WTC11 (cell line): ENCODE data around the gene TSPAN9. TPM values are rescaled to one million over a fixed set of nuclear protein-coding genes. Genes with fewer than 3 reads are reported as not detected.

Source experiments
- ATAC-seq: fragments of 200-7000 bp; cut with Tn5 transposase; 2 replicates; pipeline ENCODE4 v1.10.0; 2021; ENCODE audit warnings: mild to moderate bottlenecking, moderate library complexity
- CTCF ChIA-PET: fragments of 300-600 bp; sonication (Branson Sonifier 250); formaldehyde crosslinking; loops from one replicate; lab custom pipeline; 2021; ENCODE audit warnings: antibody characterized with exemption; lab: Charles Lee
- POLR2A ChIA-PET: fragments of 350-600 bp; sonication (Branson Sonifier 250); formaldehyde crosslinking; loops from one replicate; lab custom pipeline; 2021; ENCODE audit warnings: antibody characterized with exemption; lab: Charles Lee
- DNase-seq: peaks from one replicate; pipeline ENCODE4 v3.0.0; 2021; ENCODE audit warnings: low spot score
- H3K27ac Mint-ChIP-seq: 2 replicates; pipeline ENCODE4 v1.8.0; 2021; ENCODE audit warnings: mixed read lengths
- H3K27me3 Mint-ChIP-seq: 2 replicates; pipeline ENCODE4 v1.8.0; 2021; ENCODE audit warnings: low read depth, mild to moderate bottlenecking, moderate library complexity, mixed read lengths
- H3K36me3 Mint-ChIP-seq: 2 replicates; pipeline ENCODE4 v1.8.0; 2021; ENCODE audit warnings: mixed read lengths
- H3K4me1 Mint-ChIP-seq: 2 replicates; pipeline ENCODE4 v1.8.0; 2022; ENCODE audit warnings: mixed read lengths
- H3K4me3 Mint-ChIP-seq: 2 replicates; pipeline ENCODE4 v1.8.0; 2021; ENCODE audit warnings: mild to moderate bottlenecking, moderate library complexity, mixed read lengths
- H3K9me3 Mint-ChIP-seq: 2 replicates; pipeline ENCODE4 v1.8.0; 2021; ENCODE audit warnings: mixed read lengths
- CDX4 ChIP-seq: fragments of 250-450 bp; sonication (Bioruptor Pico); IDR thresholded peaks from 2 replicates; pipeline ENCODE4 v1.9.0; 2021; ENCODE audit warnings: moderate library complexity, mild to moderate bottlenecking, inconsistent platforms, borderline replicate concordance
- ELF4 ChIP-seq: sonication (generic); formaldehyde crosslinking; IDR thresholded peaks from 2 replicates; pipeline ENCODE4 v1.8.1; 2022; ENCODE audit warnings: low read depth, mild to moderate bottlenecking, moderate library complexity, missing genetic modification reagents
- EMX1 ChIP-seq: fragments of 250-450 bp; sonication (Bioruptor Pico); IDR thresholded peaks from 2 replicates; pipeline ENCODE4 v1.8.0; 2021; ENCODE audit warnings: mild to moderate bottlenecking
- GTF2I ChIP-seq: fragments of 250-450 bp; sonication (Bioruptor Pico); conservative IDR thresholded peaks from 2 replicates; pipeline ENCODE4 v1.4.0; 2021; ENCODE audit warnings: mild to moderate bottlenecking
- MLX ChIP-seq: sonication (generic); formaldehyde crosslinking; IDR thresholded peaks from 2 replicates; pipeline ENCODE4 v1.8.1; 2023; ENCODE audit warnings: mild to moderate bottlenecking, missing genetic modification reagents, moderate library complexity
- MYBL2 ChIP-seq: sonication (generic); formaldehyde crosslinking; IDR thresholded peaks from 2 replicates; pipeline ENCODE4 v1.8.1; 2023; ENCODE audit warnings: mild to moderate bottlenecking, moderate library complexity, missing genetic modification reagents
- NR1H2 ChIP-seq: sonication (generic); formaldehyde crosslinking; IDR thresholded peaks from 2 replicates; pipeline ENCODE4 v1.9.0; 2021; ENCODE audit warnings: mild to moderate bottlenecking, moderate library complexity, missing genetic modification reagents
- PREB ChIP-seq: sonication (generic); formaldehyde crosslinking; IDR thresholded peaks from 2 replicates; pipeline ENCODE4 v1.8.1; 2022; ENCODE audit warnings: mild to moderate bottlenecking, missing genetic modification reagents, moderate library complexity, borderline replicate concordance
- SMAD3 ChIP-seq: sonication (generic); formaldehyde crosslinking; IDR thresholded peaks from 2 replicates; pipeline ENCODE4 v1.8.0; 2022; ENCODE audit warnings: missing genetic modification reagents, mild to moderate bottlenecking, borderline replicate concordance
- SOX15 ChIP-seq: fragments of 250-450 bp; sonication (Bioruptor Pico); IDR thresholded peaks from 2 replicates; pipeline ENCODE4 v1.9.0; 2021; ENCODE audit warnings: mild to moderate bottlenecking
- TEAD4 ChIP-seq: sonication (generic); formaldehyde crosslinking; IDR thresholded peaks from 2 replicates; pipeline ENCODE4 v1.8.0; 2022; ENCODE audit warnings: mild to moderate bottlenecking, missing genetic modification reagents
- ZBTB21 ChIP-seq: sonication (generic); formaldehyde crosslinking; IDR thresholded peaks from 2 replicates; pipeline ENCODE4 v1.8.1; 2023; ENCODE audit warnings: mild to moderate bottlenecking, missing genetic modification reagents, borderline replicate concordance
- ZBTB43 ChIP-seq: sonication (generic); formaldehyde crosslinking; IDR thresholded peaks from 2 replicates; pipeline ENCODE4 v1.8.1; 2023; ENCODE audit warnings: mild to moderate bottlenecking, missing genetic modification reagents
- ZNF219 ChIP-seq: sonication (generic); formaldehyde crosslinking; IDR thresholded peaks from 2 replicates; pipeline ENCODE4 v1.8.0; 2023; ENCODE audit warnings: missing genetic modification reagents, mild to moderate bottlenecking, borderline replicate concordance
- ZNF263 ChIP-seq: sonication (generic); formaldehyde crosslinking; IDR thresholded peaks from 2 replicates; pipeline ENCODE4 v1.8.1; 2022; ENCODE audit warnings: low read depth, mild to moderate bottlenecking, moderate library complexity, missing genetic modification reagents
- ZNF512 ChIP-seq: sonication (generic); formaldehyde crosslinking; IDR thresholded peaks from 2 replicates; pipeline ENCODE4 v1.8.1; 2022; ENCODE audit warnings: missing genetic modification reagents, borderline replicate concordance
- ZNF532 ChIP-seq: fragments of 250-450 bp; sonication (Bioruptor Pico); IDR thresholded peaks from 2 replicates; pipeline ENCODE4 v1.9.0; 2021; ENCODE audit warnings: mild to moderate bottlenecking, borderline replicate concordance
- ZSCAN18 ChIP-seq: fragments of 250-450 bp; sonication (Bioruptor Pico); IDR thresholded peaks from 2 replicates; pipeline ENCODE4 v2.1.2; 2022; ENCODE audit warnings: mild to moderate bottlenecking, moderate library complexity
- total RNA-seq: library from RNA; stranded (reverse); gene quantifications from 3 replicates; pipeline ENCODE4 v1.2.3, GENCODE V29; 2021

The TSPAN9 gene
- total RNA-seq, 1 experiment from 2014 or later, result 27.6 TPM

GRCh38 chr12:3304436-3305165 lies 227.4 kb downstream of the TSPAN9 start:
- DNase-seq, result no peak
- Mint-ChIP-seq H3K4me1 (peaks cover 11% of the 10 kb centered on the region), H3K36me3 (no peaks in the 10 kb centered on the region), H3K27me3 (no peaks in the 10 kb centered on the region; the same call in 1 of the 2 replicates), H3K27ac (no peak overlapping the region), H3K9me3 (no peaks in the 10 kb centered on the region), H3K4me3 (no peak overlapping the region)
- ATAC-seq, result no peak
- CTCF ChIA-PET, result interaction anchor here (0.6 to 2.0 kb wide), 34 partner anchors 10 to 504 kb away, joined by 3 to 56 read pairs (median 4); partner anchors contain the start of genes CRACR2A and PRMT8
- TF ChIP-seq ELF4 (CRISPR knock-in tag) (no peak), MLX (CRISPR knock-in tag) (no peak), ZSCAN18 (CRISPR knock-in tag) (no peak), CDX4 (CRISPR knock-in tag) (no peak), ZNF219 (CRISPR knock-in tag) (no peak), ZNF512 (no peak), MYBL2 (CRISPR knock-in tag) (no peak), ZBTB21 (no peak), NR1H2 (CRISPR knock-in tag) (no peak), PREB (CRISPR knock-in tag) (no peak)
- POLR2A ChIA-PET, result no interaction called here

GRCh38 chr12:3305464-3305863 lies 228.3 kb downstream of the TSPAN9 start:
- no peaks in the 10 kb centered on the region; the same call in 1 of the 2 replicates for H3K27me3 Mint-ChIP-seq
- POLR2A ChIA-PET, result no interaction called here
- peaks cover 3% of the 10 kb centered on the region; the same call in 1 of the 2 replicates for H3K4me1 Mint-ChIP-seq
- ATAC-seq (no peak), DNase-seq (no peak)
- no peaks in the 10 kb centered on the region for H3K9me3 Mint-ChIP-seq
- H3K4me3 Mint-ChIP-seq, result no peak overlapping the region
- CTCF ChIA-PET, result interaction anchor here (0.9 to 1.1 kb wide), 3 partner anchors 9 to 353 kb away, joined by 3 to 5 read pairs (median 4); no protein-coding TSS in a partner anchor
- no peak overlapping the region for H3K27ac Mint-ChIP-seq
- no peaks in the 10 kb centered on the region for H3K36me3 Mint-ChIP-seq
- TF ChIP-seq EMX1 (CRISPR knock-in tag), result no peak
- TF ChIP-seq NR1H2 (CRISPR knock-in tag), result no peak
- TF ChIP-seq GTF2I (CRISPR knock-in tag), result no peak
- no peak for TF ChIP-seq ZSCAN18 (CRISPR knock-in tag)
- no peak for TF ChIP-seq ZBTB43 (CRISPR knock-in tag)
- no peak for TF ChIP-seq SOX15 (CRISPR knock-in tag)
- no peak for TF ChIP-seq ZNF532 (CRISPR knock-in tag)
- no peak for TF ChIP-seq PREB (CRISPR knock-in tag)
- no peak for TF ChIP-seq SMAD3 (CRISPR knock-in tag)
- no peak for TF ChIP-seq TEAD4 (CRISPR knock-in tag)
- TF ChIP-seq ZNF263 (CRISPR knock-in tag), result no peak
